Common myeloid progenitor, CD34-positive (primary cell): ENCODE results near the gene ZCCHC17.

Experiments used
- CTCF ChIA-PET: fragments of 350-600 bp; sonication (Branson Sonifier 250); formaldehyde crosslinking; loops from one replicate; lab custom pipeline; 2021; ENCODE audit warnings: antibody characterized with exemption; lab: Charles Lee
- POLR2A ChIA-PET: fragments of 350-600 bp; sonication (Branson Sonifier 250); formaldehyde crosslinking; loops from one replicate; lab custom pipeline; 2021; ENCODE audit warnings: antibody characterized with exemption; lab: Charles Lee
- DNase-seq, 3 donors: peaks; one replicate each; pipeline versions ENCODE4 v3.0.0 to v3.0.0-alpha.2; 2013
- H3K27ac ChIP-seq, 2 experiments: 1 replicate in 1 of 2; 2 replicates in 1 of 2; pipeline ENCODE4 v1.7.0; 2013; ENCODE audit warnings: inconsistent platforms in 2 of 2, low read length in 2 of 2, mild to moderate bottlenecking in 2 of 2, low read depth in 1 of 2, moderate library complexity in 1 of 2; ENCODE audit not compliant: severe bottlenecking in 2 of 2, insufficient read depth in 1 of 2, poor library complexity in 1 of 2
- H3K27me3 ChIP-seq, 5 experiments: replicated peaks in 2 of 5; 1 replicate in 3 of 5; 2 replicates in 2 of 5; pipeline versions ENCODE4 v1.6.1 to v1.7.0; 2013; ENCODE audit warnings: low read length in 4 of 5, mild to moderate bottlenecking in 2 of 5, moderate library complexity in 2 of 5, inconsistent platforms in 1 of 5; ENCODE audit not compliant: insufficient read depth in 5 of 5, control insufficient read depth in 4 of 5
- H3K36me3 ChIP-seq, 4 experiments: 1 replicate in 2 of 4; 2 replicates in 2 of 4; pipeline versions ENCODE4 v1.6.1 to v1.7.0; 2013; ENCODE audit warnings: low read length in 3 of 4, control low read depth in 1 of 4, mild to moderate bottlenecking in 1 of 4; ENCODE audit not compliant: control insufficient read depth in 4 of 4, insufficient read depth in 4 of 4
- H3K4me1 ChIP-seq, 4 experiments: 1 replicate in 3 of 4; 2 replicates in 1 of 4; pipeline versions ENCODE4 v1.6.1 to v1.7.1; 2013; ENCODE audit warnings: low read length in 3 of 4, mild to moderate bottlenecking in 3 of 4, control low read depth in 1 of 4, inconsistent platforms in 1 of 4, moderate library complexity in 1 of 4; ENCODE audit not compliant: control insufficient read depth in 4 of 4, insufficient read depth in 4 of 4; ENCODE audit errors: control extremely low read depth in 1 of 4
- H3K4me3 ChIP-seq, 7 experiments: 1 replicate in 4 of 7; 2 replicates in 3 of 7; pipeline versions ENCODE4 v1.5.1 to v1.7.0; 2013; ENCODE audit warnings: mild to moderate bottlenecking in 7 of 7, low read length in 6 of 7, moderate library complexity in 6 of 7, inconsistent platforms in 2 of 7, low read depth in 2 of 7, control low read depth in 1 of 7; ENCODE audit not compliant: insufficient read depth in 4 of 7, control insufficient read depth in 1 of 7; ENCODE audit errors: extremely low read depth in 1 of 7
- H3K9me3 ChIP-seq, 5 experiments: 1 replicate in 4 of 5; 2 replicates in 1 of 5; pipeline versions ENCODE4 v1.6.1 to v1.7.1; 2013; ENCODE audit warnings: low read length in 4 of 5, mild to moderate bottlenecking in 2 of 5, inconsistent platforms in 1 of 5, low read depth in 1 of 5, moderate library complexity in 1 of 5; ENCODE audit not compliant: control insufficient read depth in 4 of 5, insufficient read depth in 2 of 5; ENCODE audit errors: control extremely low read depth in 1 of 5
- WGBS: methylation state at CpG from one replicate; pipeline ENCODE4 v1.1.5; 2013; ENCODE audit not compliant: insufficient coverage; 5-methylcytosine and 5-hydroxymethylcytosine counted together

Gene ZCCHC17

DNA sequence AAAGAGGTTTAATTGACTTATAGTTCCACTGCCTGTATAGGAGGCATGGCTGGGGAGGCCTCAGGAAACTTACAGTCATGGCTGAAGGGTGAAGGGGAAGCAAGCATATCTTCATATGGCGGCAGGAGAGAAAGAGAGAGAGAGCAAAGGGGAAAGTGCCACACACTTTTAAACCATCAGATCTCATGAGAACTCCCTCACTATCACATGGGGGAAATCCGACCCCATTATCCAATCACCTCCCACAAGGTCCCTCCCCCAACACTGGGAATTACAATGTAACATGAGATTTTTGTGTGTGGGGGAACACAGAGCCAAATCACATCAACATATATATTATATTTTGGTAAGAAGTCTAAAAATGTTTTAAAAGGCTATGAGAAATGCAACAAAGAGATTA, 48.8 kb downstream of the ZCCHC17 start:
- no peak for DNase-seq

DNA sequence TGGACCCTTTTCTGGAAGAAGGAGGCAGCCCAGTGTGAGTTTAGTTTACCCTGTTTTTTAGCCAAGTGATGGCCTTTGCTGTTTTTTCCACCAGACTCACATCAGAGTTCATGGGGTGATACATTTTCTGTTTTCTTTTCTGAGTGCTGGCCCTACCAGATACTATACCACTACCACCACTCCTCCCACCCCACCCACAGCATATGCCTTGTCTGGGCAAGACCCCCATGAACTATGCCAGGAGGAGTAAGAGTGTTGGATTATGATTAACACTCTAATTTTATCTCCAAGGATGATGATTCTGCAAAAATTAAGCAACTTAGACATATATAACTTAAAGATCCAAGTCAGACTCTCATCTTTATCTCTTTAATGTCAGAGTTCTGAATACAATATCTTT, 50.0 kb downstream of the ZCCHC17 start:
- peak in 2 of 3 donors; percentile 11 to 32 for DNase-seq
- no peak overlapping the region for H3K4me3 ChIP-seq
- ChIA-PET POLR2A (no interaction called here), CTCF (interaction anchor here (1.4 kb wide), 1 partner anchor 11 kb away, joined by 4 read pairs; no protein-coding TSS in a partner anchor)
- no peaks in the 10 kb centered on the region for H3K9me3 ChIP-seq
- H3K27ac ChIP-seq, result no peak overlapping the region
- no peaks in the 10 kb centered on the region for H3K4me1 ChIP-seq
- H3K36me3 ChIP-seq, result peaks cover 5 to 37% (median 31%) of the 10 kb centered on the region in 4 experiments
- no peaks in the 10 kb centered on the region for H3K27me3 ChIP-seq

More for the DNA sequence above, 48.8 kb downstream of the ZCCHC17 start:
- no CpG with 5 or more reads among the region's 2 CpGs for WGBS
- Histone ChIP-seq H3K27me3 (no peaks in the 10 kb centered on the region), H3K27ac (no peak overlapping the region), H3K4me1 (no peaks in the 10 kb centered on the region), H3K36me3 (peaks cover 3 to 29% (median 23%) of the 10 kb centered on the region in 4 experiments), H3K9me3 (no peaks in the 10 kb centered on the region), H3K4me3 (no peak overlapping the region)
- ChIA-PET POLR2A (no interaction called here), CTCF (no interaction called here)

DNA sequence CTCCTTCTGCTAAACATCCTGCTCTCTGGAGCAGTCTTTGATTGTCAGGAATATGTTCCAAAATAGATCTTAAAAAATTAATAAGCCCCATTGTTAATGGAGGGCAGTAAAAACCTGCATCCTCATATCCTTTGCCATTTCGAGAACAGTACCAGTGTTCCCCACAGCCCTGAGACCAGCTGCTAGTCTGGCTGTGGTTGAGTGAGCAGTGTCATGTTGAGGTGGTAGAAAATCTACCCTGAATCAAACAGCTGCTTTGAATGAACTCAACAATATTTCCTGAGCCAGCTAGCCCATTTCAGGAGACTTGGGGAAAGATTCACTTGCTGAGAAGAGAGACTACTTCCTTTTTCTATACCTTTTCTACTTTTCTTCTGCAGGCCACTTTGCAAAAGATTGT, 51.6 kb downstream of the ZCCHC17 start:
- CTCF ChIA-PET, result interaction anchor here (1.1 to 1.4 kb wide), 2 partner anchors 11 to 13 kb away, joined by 3 to 4 read pairs; no protein-coding TSS in a partner anchor
- no peak overlapping the region for H3K27ac ChIP-seq
- H3K36me3 ChIP-seq, result peaks cover 5 to 42% (median 32%) of the 10 kb centered on the region in 4 experiments

DNA sequence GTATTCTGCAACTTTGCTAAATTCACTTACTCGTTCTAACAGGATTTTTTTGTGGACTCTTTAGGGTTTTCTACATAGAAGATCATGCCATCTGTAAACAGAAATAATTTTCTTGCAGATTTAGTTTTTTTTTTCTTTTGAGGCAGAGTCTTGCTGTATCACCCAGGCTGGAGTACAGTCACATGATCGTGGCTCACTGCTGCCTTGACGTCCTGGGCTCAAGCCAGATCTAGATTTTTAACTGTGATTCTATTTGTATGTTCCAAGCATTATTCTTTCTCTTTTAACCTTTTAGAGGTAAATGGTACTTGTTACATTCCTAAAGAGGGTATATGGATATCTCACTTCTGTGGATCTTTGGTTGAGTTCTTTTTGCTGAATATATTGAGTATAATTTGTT, 57.5 kb downstream of the ZCCHC17 start:
- ChIA-PET POLR2A (no interaction called here), CTCF (interaction anchor here (0.6 kb wide), 1 partner anchor 288 kb away, joined by 3 read pairs; no protein-coding TSS in a partner anchor)
- no peaks in the 10 kb centered on the region for H3K4me1 ChIP-seq
- H3K4me3 ChIP-seq, result no peak overlapping the region
- peak in 1 of 3 donors; percentile 28 for DNase-seq
- no peaks in the 10 kb centered on the region for H3K27me3 ChIP-seq
- WGBS, result no CpG with 5 or more reads among the region's 3 CpGs
- H3K36me3 ChIP-seq, result peaks cover 6 to 39% (median 25%) of the 10 kb centered on the region in 4 experiments
- H3K27ac ChIP-seq, result no peak overlapping the region
- H3K9me3 ChIP-seq, result no peaks in the 10 kb centered on the region

More for the DNA sequence above, 51.6 kb downstream of the ZCCHC17 start:
- 80% methylated on average over 1 of the region's 1 CpG for WGBS
- DNase-seq, result no peak
- POLR2A ChIA-PET, result no interaction called here
- Histone ChIP-seq H3K4me3 (no peak overlapping the region), H3K27me3 (no peaks in the 10 kb centered on the region), H3K9me3 (no peaks in the 10 kb centered on the region), H3K4me1 (no peaks in the 10 kb centered on the region)

DNA sequence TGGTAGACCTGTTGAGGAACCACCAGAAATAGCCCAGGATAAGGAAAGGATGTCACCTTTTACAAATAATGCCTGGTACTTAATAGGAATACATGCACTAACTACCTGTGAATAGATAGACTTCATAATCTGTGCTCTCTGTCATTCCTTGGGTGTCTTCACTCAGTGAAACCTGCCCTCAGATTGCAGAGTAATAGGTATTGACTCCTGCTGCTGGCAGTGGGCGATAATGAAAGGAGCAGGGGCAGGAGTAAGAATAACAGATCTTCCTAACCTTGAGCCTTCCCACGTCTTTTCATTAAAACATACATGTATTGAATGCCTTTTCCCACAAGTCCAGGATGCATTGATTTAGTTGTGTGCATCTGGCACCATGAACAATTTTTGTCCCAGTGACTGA, 59.6 kb downstream of the ZCCHC17 start:
- Histone ChIP-seq H3K4me3 (no peak overlapping the region), H3K36me3 (peaks cover 7 to 36% (median 19%) of the 10 kb centered on the region in 4 experiments), H3K27ac (no peak overlapping the region), H3K9me3 (no peaks in the 10 kb centered on the region), H3K4me1 (no peaks in the 10 kb centered on the region), H3K27me3 (no peaks in the 10 kb centered on the region)
- POLR2A ChIA-PET, result no interaction called here
- CTCF ChIA-PET, result no interaction called here
- WGBS, result 100% methylated on average over 1 of the region's 2 CpGs
- no peak for DNase-seq

DNA sequence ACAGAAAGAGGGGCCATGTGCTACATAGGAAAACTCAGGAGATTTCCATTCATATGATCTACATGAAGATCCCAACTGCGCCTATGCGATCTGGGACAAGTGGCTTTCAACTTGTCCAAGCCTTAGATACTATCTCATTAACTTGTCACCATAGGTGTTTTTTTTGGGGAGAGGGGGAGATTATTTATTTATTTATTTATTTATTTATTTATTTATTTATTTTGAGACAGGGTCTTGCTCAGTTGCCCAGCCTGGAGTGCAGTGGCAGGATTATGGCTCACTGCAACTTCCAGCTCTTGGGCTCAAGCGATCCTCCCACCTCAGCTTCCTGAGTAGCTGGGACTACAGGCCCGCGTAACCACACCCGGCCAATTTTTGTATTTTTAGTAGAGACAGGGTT, 64.8 kb downstream of the ZCCHC17 start:
- Histone ChIP-seq H3K36me3 (peaks cover 11 to 46% (median 38%) of the 10 kb centered on the region in 4 experiments), H3K27me3 (no peaks in the 10 kb centered on the region), H3K9me3 (no peaks in the 10 kb centered on the region), H3K4me3 (no peak overlapping the region), H3K4me1 (no peaks in the 10 kb centered on the region), H3K27ac (no peak overlapping the region)
- 96% methylated on average over 4 of the region's 6 CpGs for WGBS
- ChIA-PET POLR2A (no interaction called here), CTCF (interaction anchor here (1.8 kb wide), 1 partner anchor 10 kb away, joined by 5 read pairs; no protein-coding TSS in a partner anchor)
- no peak for DNase-seq

DNA sequence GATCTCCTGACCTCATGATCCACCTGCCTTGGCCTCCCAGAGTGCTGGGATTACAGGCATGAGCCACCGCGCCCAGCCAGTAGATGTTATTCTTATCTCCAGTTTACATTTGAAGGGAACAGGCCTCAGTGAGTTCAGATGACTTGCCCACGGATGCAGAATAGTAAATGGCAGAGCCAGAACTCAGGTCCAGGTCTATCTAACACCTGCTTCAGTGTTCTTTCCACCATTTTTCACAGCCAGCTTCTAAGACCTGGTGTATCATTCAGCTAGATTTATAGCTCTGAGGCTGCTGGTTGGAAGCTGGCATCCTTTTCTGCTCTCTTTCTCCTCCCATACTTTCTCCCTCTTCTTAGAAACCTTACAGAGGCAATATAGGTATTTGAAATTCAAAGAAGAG, 65.2 kb downstream of the ZCCHC17 start:
- Histone ChIP-seq H3K4me3 (no peak overlapping the region), H3K36me3 (peaks cover 11 to 49% (median 39%) of the 10 kb centered on the region in 4 experiments), H3K4me1 (no peaks in the 10 kb centered on the region), H3K9me3 (no peaks in the 10 kb centered on the region), H3K27me3 (no peaks in the 10 kb centered on the region), H3K27ac (no peak overlapping the region)
- ChIA-PET POLR2A (no interaction called here), CTCF (interaction anchor here (1.8 kb wide), 1 partner anchor 10 kb away, joined by 5 read pairs; no protein-coding TSS in a partner anchor)
- WGBS, result 93% methylated on average over 3 of the region's 3 CpGs
- DNase-seq, result no peak
